ENCODE data around the gene GP1BA. TPM values are rescaled to one million over a fixed set of nuclear protein-coding genes. Genes with fewer than 3 reads are reported as not detected.

GP1BA gene
- total RNA-seq (2022) (not detected in 2 replicates), Bru-seq, nascent RNA (not detected), BruChase-seq, experiment 1, labeled RNA remaining after a 6-hour chase (percentile 14 among the genes with signal in this experiment), BruChase-seq, experiment 2, labeled RNA remaining after a 2-hour chase (not detected)
- long read RNA-seq, partial matches to known transcripts, result 0 of 42 reads
- long read RNA-seq, other reads (novel, unspliced or antisense), result 42 of 42 reads

- Mint-ChIP-seq H3K4me3 (ENCODE audit: low read depth, unreplicated experiment) (no peak within 1 kb of the TSS), H3K9me3 (ENCODE audit: low read depth, unreplicated experiment) (no peaks in the 10 kb centered on the region), H3K36me3 (ENCODE audit: insufficient read depth, unreplicated experiment) (peaks cover 21% of the 10 kb centered on the region), H3K27ac (ENCODE audit: unreplicated experiment) (no peak within 1 kb of the TSS), H3K4me1 (ENCODE audit: low read depth, unreplicated experiment) (peaks cover 11% of the 10 kb centered on the region), H3K27me3 (ENCODE audit: unreplicated experiment) (no peaks in the 10 kb centered on the region)
- CTCF ChIA-PET, result no interaction called here
- BruUV-seq (replicated peaks), result no TSS peak
- no peak for TF ChIP-seq CTCF (IDR thresholded peaks at IDR 0.05; ENCODE audit: unreplicated experiment)
- intact Hi-C loops (cut with micrococcal nuclease; ENCODE audit: unreplicated experiment), result no loop called here
- no peak for DNase-seq
Measured at GRCh38 chr17:4931963-4932362, at the start of gene GP1BA. TSS of gene GP1BA (plus strand) at chr17:4932277. CDS start at chr17:4932605, 328 bp downstream.

GRCh38 chr17:4884489-4884888 lies 47.6 kb upstream of the GP1BA start:
- no peak overlapping the region for H3K27ac Mint-ChIP-seq (ENCODE audit: unreplicated experiment)

DNA sequence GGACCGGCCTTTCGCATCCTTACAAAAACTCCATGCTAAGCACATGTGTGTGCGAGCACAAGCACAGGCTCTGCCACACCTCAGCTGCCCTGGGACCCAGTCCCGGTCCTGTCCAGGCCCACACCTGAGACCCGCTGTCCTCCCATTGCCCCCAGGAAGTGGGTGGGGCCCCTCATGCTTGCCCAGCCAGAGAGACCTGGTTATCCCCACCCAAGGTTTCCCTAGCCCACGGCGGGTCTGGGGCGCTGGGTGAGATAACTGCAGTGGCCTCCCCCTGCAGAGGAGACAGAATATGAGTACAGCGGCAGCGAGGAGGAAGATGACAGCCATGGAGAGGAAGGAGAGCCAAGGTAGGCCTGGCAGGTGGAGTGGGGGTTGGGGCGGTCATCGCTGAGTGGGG lies 45.2 kb upstream of the GP1BA start:
- Mint-ChIP-seq H3K27me3 (ENCODE audit: unreplicated experiment) (no peaks in the 10 kb centered on the region), H3K36me3 (ENCODE audit: insufficient read depth, unreplicated experiment) (peaks cover 42% of the 10 kb centered on the region), H3K4me1 (ENCODE audit: low read depth, unreplicated experiment) (no peaks in the 10 kb centered on the region), H3K4me3 (ENCODE audit: low read depth, unreplicated experiment) (no peak overlapping the region), H3K9me3 (ENCODE audit: low read depth, unreplicated experiment) (no peaks in the 10 kb centered on the region), H3K27ac (ENCODE audit: unreplicated experiment) (no peak overlapping the region)
- CTCF ChIA-PET, result no interaction called here
- no peak for TF ChIP-seq CTCF (IDR thresholded peaks at IDR 0.05; ENCODE audit: unreplicated experiment)
- DNase-seq, result no peak
- no TSS peak for BruUV-seq (replicated peaks)
- intact Hi-C loops (cut with micrococcal nuclease; ENCODE audit: unreplicated experiment), result loop anchor here (10.0 kb wide), 1 partner anchor 152 kb away; the partner anchor contains the start of genes CXCL16, MED11 and ZMYND15

More at GRCh38 chr17:4884489-4884888, 47.6 kb upstream of the GP1BA start:
- intact Hi-C loops (cut with micrococcal nuclease; ENCODE audit: unreplicated experiment), result loop anchor here (10.0 kb wide), 1 partner anchor 150 kb away; the partner anchor contains the start of genes CXCL16, MED11 and ZMYND15
- H3K27me3 Mint-ChIP-seq (ENCODE audit: unreplicated experiment), result no peaks in the 10 kb centered on the region
- H3K36me3 Mint-ChIP-seq (ENCODE audit: insufficient read depth, unreplicated experiment), result peaks cover 42% of the 10 kb centered on the region
- no TSS peak for BruUV-seq (replicated peaks)
- no peaks in the 10 kb centered on the region for H3K4me1 Mint-ChIP-seq (ENCODE audit: low read depth, unreplicated experiment)
- CTCF ChIA-PET, result interaction anchor here (0.7 kb wide), 1 partner anchor 21 kb away, joined by 3 read pairs; no protein-coding TSS in a partner anchor
- no peak overlapping the region for H3K4me3 Mint-ChIP-seq (ENCODE audit: low read depth, unreplicated experiment)
- H3K9me3 Mint-ChIP-seq (ENCODE audit: low read depth, unreplicated experiment), result no peaks in the 10 kb centered on the region
- no peak for TF ChIP-seq CTCF (IDR thresholded peaks at IDR 0.05; ENCODE audit: unreplicated experiment)
- no peak for DNase-seq

GRCh38 chr17:4887581-4887980 lies 44.5 kb upstream of the GP1BA start:
- no peak for DNase-seq
- H3K9me3 Mint-ChIP-seq (ENCODE audit: low read depth, unreplicated experiment), result no peaks in the 10 kb centered on the region
- intact Hi-C loops (cut with micrococcal nuclease; ENCODE audit: unreplicated experiment), result loop anchor here (10.0 kb wide), 1 partner anchor 153 kb away; the partner anchor contains the start of genes CXCL16, MED11 and ZMYND15
- BruUV-seq (replicated peaks), result no TSS peak
- no peak overlapping the region for H3K27ac Mint-ChIP-seq (ENCODE audit: unreplicated experiment)
- CTCF ChIA-PET, result interaction anchor here (0.6 kb wide), 1 partner anchor 244 kb away, joined by 3 read pairs; no protein-coding TSS in a partner anchor
- H3K36me3 Mint-ChIP-seq (ENCODE audit: insufficient read depth, unreplicated experiment), result peaks cover 48% of the 10 kb centered on the region
- no peaks in the 10 kb centered on the region for H3K4me1 Mint-ChIP-seq (ENCODE audit: low read depth, unreplicated experiment)
- TF ChIP-seq CTCF (IDR thresholded peaks at IDR 0.05; ENCODE audit: unreplicated experiment), result no peak
- no peaks in the 10 kb centered on the region for H3K27me3 Mint-ChIP-seq (ENCODE audit: unreplicated experiment)
- H3K4me3 Mint-ChIP-seq (ENCODE audit: low read depth, unreplicated experiment), result no peak overlapping the region
